HFF-Myc (cell line): Measurements from ENCODE around the gene GPR107.

ENCODE experiments used
- DNase-seq: peaks from one replicate; pipeline ENCODE4 v3.0.0-alpha.2; 2011; ENCODE audit warnings: low read depth; ENCODE audit errors: extremely low read depth
- H3K4me3 ChIP-seq: replicated peaks from 2 replicates; pipeline ENCODE4 v1.5.1; 2011; ENCODE audit warnings: low read depth, mild to moderate bottlenecking, control low read depth, low read length
- CTCF ChIP-seq: IDR thresholded peaks from 2 replicates; pipeline ENCODE4 v1.5.1; 2012; ENCODE audit warnings: mild to moderate bottlenecking, low read depth, low read length, control low read depth; ENCODE audit errors: missing control alignments

Gene GPR107

DNA sequence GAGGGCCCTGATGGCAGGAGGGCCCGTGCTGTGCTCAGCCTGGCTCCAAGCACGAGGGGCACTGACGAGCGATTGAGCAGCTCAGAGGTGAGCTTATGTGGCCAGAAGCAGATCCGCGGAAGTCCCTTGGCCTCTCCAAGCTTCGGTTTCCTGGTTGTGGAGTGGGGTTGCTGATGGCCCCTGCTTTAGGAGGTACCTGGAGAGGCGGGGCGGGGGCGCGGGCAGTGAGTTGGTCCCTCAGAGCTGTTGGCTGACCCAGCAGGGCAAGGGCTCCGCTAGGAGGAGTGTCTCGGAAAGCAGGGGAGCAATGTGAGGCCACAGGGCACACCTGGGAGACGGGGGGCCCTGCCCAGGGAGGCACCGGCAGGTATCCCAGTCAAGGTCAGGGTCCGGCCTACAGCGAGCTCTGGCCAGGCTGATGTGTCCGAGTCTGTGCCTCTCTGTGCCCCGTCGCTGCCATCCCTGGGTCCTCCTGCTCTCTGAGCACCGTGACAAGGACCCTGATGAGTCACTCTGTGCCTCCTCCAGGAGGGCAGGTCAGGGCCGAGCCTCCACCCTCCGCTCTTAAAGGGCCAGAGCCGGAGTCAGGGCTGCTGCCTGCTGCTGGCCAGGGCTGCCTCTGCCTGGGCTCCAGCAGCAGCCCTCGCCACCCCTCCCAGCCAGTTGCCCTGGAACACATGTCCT, 133.3 kb downstream of the GPR107 start:
- TF ChIP-seq CTCF: no peak
- H3K4me3 ChIP-seq: peak overlapping the region; percentile 12; the same call in 1 of the 2 replicates
- no peak for DNase-seq

GRCh38 chr9:130187523-130187846, 133.8 kb downstream of the GPR107 start:
- DNase-seq: no peak
- H3K4me3 ChIP-seq: no peak overlapping the region; the same call in 1 of the 2 replicates
- no peak for TF ChIP-seq CTCF

DNA sequence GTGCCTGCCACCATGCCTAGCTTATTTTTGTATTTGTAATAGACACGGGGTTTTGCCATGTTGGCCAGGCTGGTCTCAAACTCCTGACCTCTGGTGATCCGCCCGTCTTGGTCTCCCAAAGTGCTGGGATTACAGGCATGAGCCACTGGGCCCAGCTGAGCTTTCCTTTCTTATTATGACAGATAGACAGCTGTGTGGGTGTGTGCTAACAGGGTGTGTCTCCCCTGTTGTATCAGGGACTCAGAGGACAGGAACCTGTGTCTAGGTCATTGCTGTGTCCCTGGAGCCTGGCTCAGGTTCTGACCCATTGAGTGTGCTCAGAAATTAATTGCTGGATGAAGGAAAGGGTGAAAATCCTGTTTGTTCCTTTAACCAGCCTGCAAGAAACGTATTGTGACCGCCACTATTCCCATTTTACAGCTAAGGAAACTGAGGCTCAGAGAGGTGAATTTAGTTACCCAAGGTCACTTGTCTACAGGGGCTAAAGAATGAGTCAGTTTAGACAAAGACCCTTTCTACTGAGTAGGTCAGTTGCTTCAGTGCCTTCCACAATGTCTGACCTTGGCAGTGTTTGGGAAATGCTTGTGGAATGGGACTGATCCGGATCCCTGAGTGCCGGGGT, 135.3 kb downstream of the GPR107 start:
- H3K4me3 ChIP-seq: no peak overlapping the region
- no peak for TF ChIP-seq CTCF
- DNase-seq: no peak
